ENCODE data around the gene CD47. TPM values are rescaled to one million over a fixed set of nuclear protein-coding genes. Genes with fewer than 3 reads are reported as not detected.

CD47 gene
- total RNA-seq, 2 donors from 2014 or later: 82.6 to 113 TPM

DNA sequence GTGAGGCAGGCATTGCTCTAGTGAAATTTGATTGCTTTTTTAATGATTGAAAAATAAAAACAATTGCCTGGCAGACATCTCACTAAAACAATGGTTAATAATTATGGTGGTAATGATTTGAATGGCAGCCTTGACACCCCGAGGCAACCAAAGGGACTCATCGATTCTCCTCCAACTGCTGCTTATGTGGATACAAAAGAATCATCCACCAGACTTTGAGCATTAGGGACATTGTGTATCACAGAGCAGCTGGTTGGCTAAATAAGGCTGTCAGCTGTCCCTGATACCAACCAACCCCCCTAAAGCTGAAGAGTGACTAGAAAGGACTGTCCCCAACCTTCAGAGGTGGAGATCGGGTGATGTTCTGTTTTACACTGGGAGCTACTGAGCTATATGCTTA is 1.7 kb upstream of the CD47 start:
- peaks cover 49 to 50% of the 10 kb centered on the region in 2 donors for H3K4me1 Mint-ChIP-seq (ENCODE audit: low read depth in 2 of 2)
- no peak for DNase-seq (ENCODE audit: low spot score)

DNA sequence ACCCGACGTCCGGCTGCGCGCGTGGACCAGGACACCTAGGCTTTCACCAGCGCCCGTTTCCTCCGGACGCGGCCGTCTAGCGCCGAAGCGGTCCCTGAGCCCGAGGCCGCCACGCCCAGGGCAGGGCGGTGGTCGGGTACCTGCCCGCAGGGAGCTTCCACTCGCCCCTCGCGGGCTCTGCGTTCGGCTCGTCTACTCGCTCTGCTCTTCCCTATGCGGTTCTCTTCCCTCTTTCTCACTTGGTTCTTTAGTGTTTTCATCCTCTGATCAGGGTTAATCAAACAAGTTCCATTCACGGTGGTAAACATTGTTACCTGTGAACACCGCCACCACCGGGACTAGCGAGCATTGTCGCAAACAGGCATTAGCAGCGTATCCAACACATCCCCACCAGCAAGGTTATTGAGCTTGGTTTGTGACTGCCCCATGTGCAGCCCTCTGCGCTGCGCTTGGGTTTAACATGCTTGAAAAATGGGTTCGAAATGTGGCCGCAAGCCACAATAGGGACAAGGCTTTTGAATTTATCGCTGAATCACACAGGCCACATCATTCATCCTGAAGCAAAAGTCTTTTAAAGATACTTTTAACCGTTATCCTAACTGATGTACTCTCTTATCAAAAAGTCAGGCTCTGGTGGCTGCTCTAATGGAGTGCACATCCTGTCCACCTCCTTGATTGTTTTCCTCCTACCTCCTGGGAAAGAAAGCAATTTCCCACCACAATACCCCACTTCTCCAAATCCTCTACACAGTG is 843 bp upstream of the CD47 start:
- Mint-ChIP-seq H3K4me1 (ENCODE audit: low read depth in 2 of 2) (peaks cover 42 to 43% of the 10 kb centered on the region in 2 donors), H3K4me3 (peak overlapping the region; percentile 92), H3K27ac (peak overlapping the region in 1 of 2 donors; percentile 95), H3K9me3 (peaks cover 3% of the 10 kb centered on the region), H3K27me3 (no peaks in the 10 kb centered on the region), H3K36me3 (peaks cover 10% of the 10 kb centered on the region)
- ATAC-seq (no peak), DNase-seq (ENCODE audit: low spot score) (no peak)

More for the DNA sequence above, 1.7 kb upstream of the CD47 start:
- peak overlapping the region in 1 of 2 donors; percentile 95 for H3K27ac Mint-ChIP-seq
- ATAC-seq: no peak
- peaks cover 10% of the 10 kb centered on the region for H3K36me3 Mint-ChIP-seq
- H3K27me3 Mint-ChIP-seq: no peaks in the 10 kb centered on the region
- peaks cover 3% of the 10 kb centered on the region for H3K9me3 Mint-ChIP-seq
- H3K4me3 Mint-ChIP-seq: peak overlapping the region; percentile 92

DNA sequence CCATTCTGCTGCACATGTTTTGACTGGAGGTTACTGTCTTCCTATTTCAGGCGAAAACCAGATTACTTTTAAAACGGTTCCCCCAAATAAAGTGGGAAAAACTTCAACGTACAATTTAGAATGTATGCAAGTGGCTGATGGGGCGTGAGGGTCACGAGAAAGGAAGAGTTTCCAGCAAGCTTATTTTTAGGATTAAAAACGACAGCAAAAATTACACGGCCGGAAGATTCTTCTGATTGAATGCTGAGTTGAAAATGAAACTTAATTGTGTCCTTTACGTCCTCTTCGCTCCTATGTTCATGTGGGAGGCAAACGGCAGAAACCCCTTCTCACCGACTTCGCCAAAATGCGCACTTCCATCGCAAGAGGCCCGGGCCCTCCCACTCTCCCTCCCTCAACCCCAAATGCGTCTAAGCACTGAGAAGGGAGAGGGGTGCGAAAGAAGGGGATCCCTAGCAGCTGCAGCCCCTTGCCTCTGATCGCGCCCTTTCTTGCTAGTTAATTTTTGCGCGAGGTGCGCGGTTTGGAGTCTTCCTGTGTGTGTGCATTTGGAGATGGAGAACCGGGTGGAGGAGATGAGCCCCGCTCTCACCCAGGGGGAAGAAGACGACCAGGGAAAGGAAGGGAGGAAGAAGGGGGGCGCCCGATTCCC is 656 bp downstream of the CD47 start:
- peaks cover 10% of the 10 kb centered on the region for H3K36me3 Mint-ChIP-seq
- H3K4me3 Mint-ChIP-seq: no peak overlapping the region
- peak; percentile 70 for DNase-seq (ENCODE audit: low spot score)
- peak; percentile 4 to 36 for ATAC-seq
- H3K9me3 Mint-ChIP-seq: peaks cover 3% of the 10 kb centered on the region
- peaks cover 33 to 36% of the 10 kb centered on the region in 2 donors for H3K4me1 Mint-ChIP-seq (ENCODE audit: low read depth in 2 of 2)
- no peaks in the 10 kb centered on the region for H3K27me3 Mint-ChIP-seq
- no peak overlapping the region for H3K27ac Mint-ChIP-seq

DNA sequence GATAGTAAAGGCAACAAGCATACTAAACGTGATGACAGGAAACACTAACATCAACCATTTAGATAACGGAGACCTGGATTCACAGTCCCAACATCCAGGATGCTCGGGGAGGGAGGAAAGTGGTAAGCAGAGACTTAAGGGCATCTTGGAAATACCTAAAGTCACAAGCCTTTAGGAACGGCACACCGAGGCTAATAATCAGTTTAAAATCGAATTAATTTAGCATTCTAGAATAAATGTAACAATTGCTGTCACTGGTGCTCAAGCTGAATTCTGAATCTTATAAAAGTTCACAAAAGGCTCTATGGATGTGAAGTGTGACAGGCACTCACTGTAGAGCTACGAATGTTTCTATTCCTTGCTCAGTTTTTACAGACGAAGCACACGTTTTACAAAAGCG is 1.3 kb downstream of the CD47 start:
- DNase-seq (ENCODE audit: low spot score) (no peak), ATAC-seq (no peak)
- Mint-ChIP-seq H3K27me3 (no peaks in the 10 kb centered on the region), H3K27ac (no peak overlapping the region), H3K4me1 (ENCODE audit: low read depth in 2 of 2) (peaks cover 29 to 31% of the 10 kb centered on the region in 2 donors), H3K9me3 (peaks cover 3% of the 10 kb centered on the region), H3K4me3 (no peak overlapping the region), H3K36me3 (peaks cover 10% of the 10 kb centered on the region)

DNA sequence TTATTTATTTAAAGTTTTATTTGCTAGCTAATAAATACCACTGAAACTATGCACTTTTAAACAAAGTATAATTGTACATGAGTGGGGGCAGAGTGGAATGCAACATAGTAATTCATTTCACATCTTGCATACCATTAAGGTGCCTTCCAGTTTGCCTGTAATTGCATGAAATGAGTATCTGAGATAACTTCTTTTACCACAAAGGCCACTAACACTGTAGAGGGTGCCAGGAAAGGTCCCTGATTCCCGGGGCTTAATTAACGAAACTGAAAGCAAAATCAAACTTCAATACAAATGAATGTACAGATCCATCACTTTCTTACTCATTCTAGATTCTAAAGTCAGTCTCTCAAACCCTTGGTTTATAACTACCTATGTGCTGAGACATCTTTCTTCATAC is 2.1 kb downstream of the CD47 start:
- H3K36me3 Mint-ChIP-seq: peaks cover 10% of the 10 kb centered on the region
- no peak overlapping the region for H3K4me3 Mint-ChIP-seq
- peak; percentile 79 for DNase-seq (ENCODE audit: low spot score)
- H3K27ac Mint-ChIP-seq: no peak overlapping the region
- ATAC-seq: peak; percentile 61 to 71
- H3K4me1 Mint-ChIP-seq (ENCODE audit: low read depth in 2 of 2): peaks cover 29 to 30% of the 10 kb centered on the region in 2 donors
- H3K9me3 Mint-ChIP-seq: peaks cover 3% of the 10 kb centered on the region
- H3K27me3 Mint-ChIP-seq: no peaks in the 10 kb centered on the region

DNA sequence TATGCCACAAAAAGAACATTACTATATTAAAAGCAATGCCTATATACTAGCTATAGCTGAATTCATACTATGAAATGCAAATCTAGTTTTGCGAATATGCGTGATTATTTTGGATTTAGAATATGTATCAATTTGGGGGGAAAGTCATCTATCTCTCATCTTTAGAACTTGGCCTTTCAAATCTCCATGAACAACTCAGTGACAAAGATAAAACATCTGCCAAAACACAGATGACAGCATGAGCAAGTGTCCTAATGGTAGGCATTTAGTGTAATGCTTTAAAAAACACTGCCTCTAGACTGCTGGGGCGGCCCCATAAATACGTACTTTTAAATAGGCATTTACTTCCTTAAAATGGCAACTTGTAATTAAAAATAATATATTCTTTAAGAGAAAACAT is 2.7 kb downstream of the CD47 start:
- no peak overlapping the region for H3K4me3 Mint-ChIP-seq
- ATAC-seq: no peak

DNA sequence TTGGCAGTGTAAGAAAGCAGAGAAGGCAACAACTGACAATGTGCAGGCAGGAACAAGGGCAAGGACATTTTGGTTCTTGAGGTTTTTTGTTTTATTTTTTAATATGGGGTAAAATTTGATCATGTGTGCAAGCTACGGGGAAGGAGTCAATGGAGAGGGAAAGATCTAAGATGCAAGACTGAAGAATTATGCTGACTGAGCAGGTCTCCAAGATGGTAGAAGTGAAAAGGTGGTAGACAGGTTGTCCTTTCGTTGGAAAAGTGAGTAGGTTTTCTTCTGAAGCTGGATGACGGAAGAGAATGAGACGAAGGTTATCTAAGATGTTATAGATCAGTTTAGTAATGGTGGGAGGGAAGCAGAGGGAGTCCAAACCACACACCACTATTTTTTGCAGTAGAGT is 4.2 kb downstream of the CD47 start:
- DNase-seq (ENCODE audit: low spot score) (no peak), ATAC-seq (no peak)
- H3K9me3 Mint-ChIP-seq: peaks cover 2% of the 10 kb centered on the region
- no peak overlapping the region for H3K27ac Mint-ChIP-seq
- H3K36me3 Mint-ChIP-seq: peaks cover 3% of the 10 kb centered on the region
- no peak overlapping the region for H3K4me3 Mint-ChIP-seq
- no peaks in the 10 kb centered on the region for H3K27me3 Mint-ChIP-seq
- H3K4me1 Mint-ChIP-seq (ENCODE audit: low read depth in 2 of 2): peaks cover 17 to 20% of the 10 kb centered on the region in 2 donors

More for the DNA sequence above, 2.7 kb downstream of the CD47 start:
- Mint-ChIP-seq H3K27me3 (no peaks in the 10 kb centered on the region), H3K4me1 (ENCODE audit: low read depth in 2 of 2) (peaks cover 25 to 27% of the 10 kb centered on the region in 2 donors), H3K9me3 (peaks cover 3% of the 10 kb centered on the region), H3K36me3 (peaks cover 10% of the 10 kb centered on the region), H3K27ac (no peak overlapping the region)
- DNase-seq (ENCODE audit: low spot score): no peak

DNA sequence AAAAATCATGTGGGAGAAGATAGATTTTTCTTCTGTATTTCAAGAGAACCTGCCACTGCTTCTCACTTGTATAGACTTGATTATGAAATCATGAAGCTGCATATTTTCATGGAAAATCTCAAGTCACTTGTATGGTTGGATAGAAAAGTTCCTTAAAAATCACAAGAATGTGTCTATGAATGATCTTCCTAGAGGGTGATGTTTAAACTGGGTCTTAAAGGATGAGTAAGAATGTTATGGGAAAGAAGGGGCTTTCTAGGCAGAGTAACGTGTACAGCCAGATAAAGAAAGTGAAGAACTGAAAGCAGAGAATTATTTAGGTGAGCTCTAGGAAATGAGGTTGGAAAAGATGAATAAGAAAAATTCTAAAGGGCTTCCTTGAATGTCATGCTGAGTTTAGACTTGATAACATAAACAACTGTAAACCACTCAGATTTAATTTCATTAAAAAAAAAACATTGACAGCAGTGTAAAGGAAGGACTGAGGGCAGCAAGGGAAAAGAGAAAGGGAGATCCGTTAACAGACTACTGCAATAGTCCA is 5.0 kb downstream of the CD47 start:
- DNase-seq (ENCODE audit: low spot score): no peak
- Mint-ChIP-seq H3K27me3 (no peaks in the 10 kb centered on the region), H3K27ac (no peak overlapping the region), H3K36me3 (no peaks in the 10 kb centered on the region), H3K9me3 (no peaks in the 10 kb centered on the region), H3K4me1 (ENCODE audit: low read depth in 2 of 2) (peaks cover 17 to 24% of the 10 kb centered on the region in 2 donors), H3K4me3 (no peak overlapping the region)
- ATAC-seq: no peak

DNA sequence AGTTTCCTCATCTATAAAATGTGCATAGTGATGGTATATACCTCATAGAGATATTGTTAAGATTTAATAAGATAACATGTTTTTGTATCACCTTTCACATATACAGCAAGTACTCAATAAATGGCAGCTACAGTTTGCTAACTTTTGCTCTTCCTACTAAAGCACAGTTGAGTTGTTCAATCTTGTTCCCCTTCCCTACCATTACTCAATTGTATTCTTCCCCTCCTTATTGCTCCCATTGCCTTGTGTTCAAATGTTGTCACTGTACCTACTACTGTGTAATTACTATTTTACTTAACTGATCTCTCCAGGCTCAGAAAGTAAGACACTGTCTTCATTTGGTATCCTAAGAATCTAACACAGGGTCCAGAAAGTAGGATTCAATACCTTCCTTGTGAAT is 5.5 kb downstream of the CD47 start:
- Mint-ChIP-seq H3K36me3 (no peaks in the 10 kb centered on the region), H3K9me3 (no peaks in the 10 kb centered on the region), H3K4me3 (no peak overlapping the region), H3K4me1 (ENCODE audit: low read depth in 2 of 2) (peaks cover 17 to 27% of the 10 kb centered on the region in 2 donors), H3K27ac (no peak overlapping the region), H3K27me3 (no peaks in the 10 kb centered on the region)
- no peak for DNase-seq (ENCODE audit: low spot score)
- ATAC-seq: no peak

DNA sequence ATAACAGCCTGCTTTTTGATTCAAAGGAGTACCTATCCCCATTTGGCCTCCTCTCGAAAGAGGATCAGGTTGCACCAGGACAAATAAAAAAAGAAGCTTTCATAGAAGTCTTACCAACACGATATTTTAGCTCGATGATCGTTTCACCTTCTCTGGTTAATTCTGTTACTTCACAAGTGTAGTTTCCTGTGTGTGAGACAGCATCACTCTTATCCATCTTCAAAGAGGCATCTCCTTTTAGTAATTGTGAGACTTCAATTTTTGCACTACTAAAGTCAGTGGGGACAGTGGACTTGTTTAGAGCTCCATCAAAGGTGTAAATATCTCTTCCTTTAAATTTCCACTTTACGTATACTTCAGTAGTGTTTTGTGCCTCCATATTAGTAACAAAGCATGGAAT is 11.0 kb downstream of the CD47 start:
- Mint-ChIP-seq H3K4me3 (peak overlapping the region; percentile 35), H3K36me3 (peaks cover 20% of the 10 kb centered on the region), H3K4me1 (ENCODE audit: low read depth in 2 of 2) (peaks cover 48 to 58% of the 10 kb centered on the region in 2 donors), H3K27ac (peak overlapping the region; percentile 26 to 28), H3K9me3 (no peaks in the 10 kb centered on the region), H3K27me3 (no peaks in the 10 kb centered on the region)
- DNase-seq (ENCODE audit: low spot score) (no peak), ATAC-seq (peak in 1 of 2 donors; percentile 71)

DNA sequence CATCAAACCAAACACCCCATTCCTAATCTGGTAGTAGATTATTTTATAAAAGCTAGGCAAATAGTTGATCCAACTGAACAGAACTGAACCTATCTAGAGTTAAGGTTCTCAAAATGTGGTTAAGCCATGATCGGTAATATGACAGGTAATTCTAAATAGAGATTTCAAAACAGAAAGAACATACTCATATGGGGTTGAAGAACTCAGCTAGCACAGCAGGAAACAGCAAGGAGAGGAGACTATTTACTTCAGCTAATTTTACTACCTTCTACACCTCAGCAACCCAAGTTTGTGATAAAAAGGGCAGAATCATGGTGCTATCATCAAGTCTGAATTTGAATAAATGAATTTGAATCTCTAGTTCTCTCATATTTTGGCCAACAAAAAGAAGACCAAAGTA is 11.8 kb downstream of the CD47 start:
- DNase-seq (ENCODE audit: low spot score) (no peak), ATAC-seq (no peak)
- Mint-ChIP-seq H3K9me3 (no peaks in the 10 kb centered on the region), H3K36me3 (peaks cover 21% of the 10 kb centered on the region), H3K4me3 (peak overlapping the region; percentile 35), H3K27ac (peak overlapping the region; percentile 26 to 28), H3K4me1 (ENCODE audit: low read depth in 2 of 2) (peaks cover 51 to 63% of the 10 kb centered on the region in 2 donors), H3K27me3 (no peaks in the 10 kb centered on the region)

DNA sequence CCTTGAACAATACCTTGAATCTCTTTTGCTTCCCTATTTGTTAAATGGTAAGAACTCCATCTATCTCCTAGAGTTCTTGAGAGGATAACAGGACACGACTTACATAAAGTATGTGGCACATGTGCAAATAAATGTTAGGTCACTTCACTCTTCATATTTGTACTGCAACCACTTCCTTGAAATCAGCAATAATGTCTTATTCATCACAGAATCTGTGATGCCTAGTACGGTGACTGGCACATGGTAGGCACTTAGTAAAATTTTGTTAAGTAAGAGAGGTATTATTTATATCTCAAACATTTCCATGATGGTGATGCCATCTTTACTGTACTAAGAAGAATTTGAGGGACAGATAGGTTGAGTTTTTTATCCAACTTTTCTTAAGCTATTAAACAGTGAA is 14.3 kb downstream of the CD47 start:
- Mint-ChIP-seq H3K27me3 (no peaks in the 10 kb centered on the region), H3K4me1 (ENCODE audit: low read depth in 2 of 2) (peaks cover 67 to 76% of the 10 kb centered on the region in 2 donors), H3K4me3 (no peak overlapping the region), H3K27ac (peak overlapping the region; percentile 21 to 67), H3K9me3 (no peaks in the 10 kb centered on the region), H3K36me3 (peaks cover 35% of the 10 kb centered on the region)
- DNase-seq (ENCODE audit: low spot score) (no peak), ATAC-seq (peak in 1 of 2 donors; percentile 43)

DNA sequence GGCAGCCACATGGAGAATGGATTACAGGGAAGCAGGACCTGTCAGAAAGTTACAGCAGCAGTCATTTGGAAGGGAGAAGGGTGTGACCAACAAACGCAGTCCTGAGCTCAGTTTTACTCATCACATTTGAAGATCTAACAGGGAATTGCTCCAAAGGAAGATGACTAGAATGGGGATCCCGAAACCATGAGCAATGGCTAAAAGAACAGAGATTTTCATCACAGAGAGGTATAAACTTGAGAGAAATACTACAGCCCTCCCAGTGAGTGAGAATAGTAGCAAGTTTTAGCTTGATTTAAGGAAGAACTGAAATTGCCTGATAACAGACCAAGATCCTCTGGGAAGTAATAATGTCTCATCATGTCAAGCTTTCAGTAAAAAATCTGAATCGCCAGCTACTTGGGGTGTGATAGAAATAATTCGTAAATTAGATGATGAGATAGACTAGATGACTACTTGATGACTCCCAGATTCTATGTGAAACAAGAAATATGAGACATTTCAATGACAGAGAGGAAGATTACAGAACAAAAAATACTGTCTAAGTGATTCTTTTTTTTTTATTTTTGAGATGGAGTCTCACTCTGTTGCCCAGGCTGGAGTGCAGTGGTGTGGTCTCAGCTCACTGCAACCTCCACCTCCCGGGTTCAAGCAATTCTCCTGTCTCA is 16.9 kb downstream of the CD47 start:
- H3K4me1 Mint-ChIP-seq (ENCODE audit: low read depth in 2 of 2): peaks cover 65 to 72% of the 10 kb centered on the region in 2 donors
- no peaks in the 10 kb centered on the region for H3K27me3 Mint-ChIP-seq
- DNase-seq (ENCODE audit: low spot score) (no peak), ATAC-seq (peak in 1 of 2 donors; percentile 46)
- peaks cover 41% of the 10 kb centered on the region for H3K36me3 Mint-ChIP-seq
- no peaks in the 10 kb centered on the region for H3K9me3 Mint-ChIP-seq
- H3K27ac Mint-ChIP-seq: peak overlapping the region; percentile 45 to 54
- peak overlapping the region; percentile 16 for H3K4me3 Mint-ChIP-seq

Data from natural killer cell treated with Interleukin-12 subunit alpha and Interleukin-12 subunit beta and Interleukin-15 and Interleukin-18, amount 100 ng/mL, for 72 hours (primary cell).